Kidney (tissue), 14 donors: Measurements from ENCODE around the gene BRK1. TPM values are rescaled to one million over a fixed set of nuclear protein-coding genes. Genes with fewer than 3 reads are reported as not detected.

Experiments
- DNase-seq, 5 donors: peaks; one replicate each; pipeline ENCODE4 v3.0.0-alpha.2; 2013 to 2020
- FAIRE-seq: peaks from 2 replicates; lab custom pipeline; 2012; peaks lifted over from hg19 to GRCh38; lab: Jason Lieb, UNC
- H3K27ac ChIP-seq, 2 donors: one replicate each; pipeline ENCODE4 v1.7.0; 2013; ENCODE audit warnings: low read depth in 2 of 2, low read length in 2 of 2, inconsistent platforms in 1 of 2
- H3K27me3 ChIP-seq: one replicate; pipeline ENCODE4 v1.7.1; 2013; ENCODE audit warnings: low read length, inconsistent platforms; ENCODE audit not compliant: control insufficient read depth, insufficient read depth
- H3K36me3 ChIP-seq, 3 donors: one replicate each; pipeline versions ENCODE4 v1.7.0 to v1.7.1; 2013; ENCODE audit warnings: low read length in 3 of 3, control low read depth in 1 of 3, inconsistent platforms in 1 of 3; ENCODE audit not compliant: insufficient read depth in 3 of 3, control insufficient read depth in 2 of 3
- H3K4me1 ChIP-seq, 3 donors: one replicate each; pipeline versions ENCODE4 v1.7.0 to v1.7.1; 2013; ENCODE audit warnings: low read length in 3 of 3, inconsistent platforms in 1 of 3, low read depth in 1 of 3; ENCODE audit not compliant: control insufficient read depth in 2 of 3, insufficient read depth in 2 of 3
- H3K4me3 ChIP-seq, 3 donors: one replicate each; pipeline versions ENCODE4 v1.7.0 to v1.8.1; 2013; ENCODE audit warnings: low read length in 3 of 3, control low read depth in 1 of 3, inconsistent platforms in 1 of 3
- H3K9ac ChIP-seq, 3 donors: one replicate each; pipeline versions ENCODE4 v1.7.0 to v1.7.1; 2013; ENCODE audit warnings: low read length in 3 of 3, control low read depth in 1 of 3, inconsistent platforms in 1 of 3
- H3K9me3 ChIP-seq, 3 donors: one replicate each; pipeline versions ENCODE4 v1.7.0 to v1.7.1; 2013; ENCODE audit warnings: low read length in 3 of 3, control low read depth in 1 of 3, inconsistent platforms in 1 of 3; ENCODE audit not compliant: control insufficient read depth in 2 of 3, insufficient read depth in 1 of 3
- intact Hi-C: fragments of 100-400 bp; cut with DNase I; formaldehyde crosslinking; loops from one replicate; pipeline ENCODE4 v1.11.1; 2022
- polyA plus RNA-seq: library from polyadenylated mRNA; stranded (reverse); fragments of 350-450 nt; fragmentation: Illumina TruSeq; extraction: RNeasy Lipid Tissue Mini Kit (QIAGEN cat#74804); gene quantifications from one replicate; pipeline ENCODE4 v1.2.3, GENCODE V29; 2014; ENCODE audit warnings: low read depth, low replicate concordance; ENCODE audit not compliant: insufficient read depth
- total RNA-seq: library from RNA; stranded (reverse); fragmentation: NEBNext Ultra II Directional; extraction: Animal tissue kit (Norgen Biotek cat#: 25700); gene quantifications from one replicate; pipeline ENCODE4 v1.2.1, GENCODE V29; 2021
- TF ChIP-seq, protein P1 (sequence below): IDR thresholded peaks from 3 replicates; pipeline ENCODE4 v1.5.1; 2012; ENCODE audit warnings: mild to moderate bottlenecking, moderate library complexity, borderline replicate concordance; ENCODE audit not compliant: insufficient read depth; ENCODE audit errors: extremely low read depth
- donor health status: control.
- donor health status: control.
- donor health status: control.
- donor health status: control.
- donor health status: control.
- donor health status: DM: yes; HTN: yes; CAD: no.
- donor health status: Normal renal cell carcinoma (clear cell type).

Gene BRK1
- total and polyA plus RNA-seq, 2 donors from 2014 or later: 130 to 308 TPM

DNA sequence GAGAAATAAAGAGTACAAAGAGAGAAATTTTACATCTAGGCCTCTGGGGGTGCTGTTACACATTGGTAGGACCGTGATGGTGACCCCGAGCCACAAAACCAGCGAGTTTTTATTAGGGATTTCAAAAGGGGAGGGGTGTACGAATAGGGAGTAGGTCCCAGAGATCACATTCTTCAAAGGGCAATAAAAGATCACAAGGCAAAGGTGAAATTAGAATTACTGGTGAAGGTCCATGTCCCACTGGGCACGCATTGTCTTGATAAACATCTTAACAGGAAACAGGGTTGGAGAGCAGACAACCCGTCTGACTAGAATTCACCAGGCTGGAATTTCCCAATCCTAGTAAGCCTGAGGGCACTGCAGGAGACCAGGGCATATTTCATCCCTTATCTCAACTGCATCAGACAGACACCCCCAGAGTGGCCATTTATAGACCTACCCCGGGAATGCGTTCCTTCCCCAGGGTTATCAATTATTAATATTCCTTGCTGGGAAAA is 53.6 kb downstream of the BRK1 start:
- H3K9me3 ChIP-seq: peaks cover 0 to 4% (median 0%) of the 10 kb centered on the region in 3 donors
- FAIRE-seq (no peak), DNase-seq (peak in 1 of 5 donors; percentile 4)
- no peak overlapping the region for H3K27ac ChIP-seq
- intact Hi-C loops: no loop called here
- no peaks in the 10 kb centered on the region for H3K27me3 ChIP-seq
- H3K4me1 ChIP-seq: no peaks in the 10 kb centered on the region
- H3K9ac ChIP-seq: no peak overlapping the region
- H3K4me3 ChIP-seq: no peak overlapping the region
- TF ChIP-seq, protein P1, sequence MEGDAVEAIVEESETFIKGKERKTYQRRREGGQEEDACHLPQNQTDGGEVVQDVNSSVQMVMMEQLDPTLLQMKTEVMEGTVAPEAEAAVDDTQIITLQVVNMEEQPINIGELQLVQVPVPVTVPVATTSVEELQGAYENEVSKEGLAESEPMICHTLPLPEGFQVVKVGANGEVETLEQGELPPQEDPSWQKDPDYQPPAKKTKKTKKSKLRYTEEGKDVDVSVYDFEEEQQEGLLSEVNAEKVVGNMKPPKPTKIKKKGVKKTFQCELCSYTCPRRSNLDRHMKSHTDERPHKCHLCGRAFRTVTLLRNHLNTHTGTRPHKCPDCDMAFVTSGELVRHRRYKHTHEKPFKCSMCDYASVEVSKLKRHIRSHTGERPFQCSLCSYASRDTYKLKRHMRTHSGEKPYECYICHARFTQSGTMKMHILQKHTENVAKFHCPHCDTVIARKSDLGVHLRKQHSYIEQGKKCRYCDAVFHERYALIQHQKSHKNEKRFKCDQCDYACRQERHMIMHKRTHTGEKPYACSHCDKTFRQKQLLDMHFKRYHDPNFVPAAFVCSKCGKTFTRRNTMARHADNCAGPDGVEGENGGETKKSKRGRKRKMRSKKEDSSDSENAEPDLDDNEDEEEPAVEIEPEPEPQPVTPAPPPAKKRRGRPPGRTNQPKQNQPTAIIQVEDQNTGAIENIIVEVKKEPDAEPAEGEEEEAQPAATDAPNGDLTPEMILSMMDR: no peak
- no peaks in the 10 kb centered on the region for H3K36me3 ChIP-seq

GRCh38 chr3:10170915-10171478 is 55.5 kb downstream of the BRK1 start:
- DNase-seq: peak in 1 of 5 donors; percentile 49
- no peak overlapping the region for H3K9ac ChIP-seq
- H3K4me1 ChIP-seq: no peaks in the 10 kb centered on the region
- no peak for FAIRE-seq
- no peaks in the 10 kb centered on the region for H3K27me3 ChIP-seq
- no peak overlapping the region for H3K4me3 ChIP-seq
- TF ChIP-seq, protein P1: no peak
- H3K36me3 ChIP-seq: no peaks in the 10 kb centered on the region
- intact Hi-C loops: no loop called here
- peaks cover 0 to 4% (median 0%) of the 10 kb centered on the region in 3 donors for H3K9me3 ChIP-seq
- no peak overlapping the region for H3K27ac ChIP-seq

GRCh38 chr3:10173095-10173925 is 57.8 kb downstream of the BRK1 start:
- TF ChIP-seq, protein P1: no peak
- no peak overlapping the region for H3K4me3 ChIP-seq
- H3K9me3 ChIP-seq: peaks cover 0 to 4% (median 0%) of the 10 kb centered on the region in 3 donors
- DNase-seq (peak in 1 of 5 donors; percentile 7), FAIRE-seq (no peak)
- intact Hi-C loops: no loop called here
- no peak overlapping the region for H3K9ac ChIP-seq
- H3K27ac ChIP-seq: peak overlapping the region in 1 of 2 donors; percentile 50
- H3K36me3 ChIP-seq: no peaks in the 10 kb centered on the region
- no peaks in the 10 kb centered on the region for H3K4me1 ChIP-seq
- H3K27me3 ChIP-seq: no peaks in the 10 kb centered on the region
